Lower leg skin (tissue), 3 donors: ENCODE data around the gene C1orf210.

Source experiments
- CTCF ChIP-seq, 3 donors: fragments of 450-650 bp; IDR thresholded peaks; one replicate each; pipeline ENCODE4 v1.5.1; 2016; ENCODE audit warnings: antibody characterized with exemption in 3 of 3, mild to moderate bottlenecking in 3 of 3, moderate library complexity in 2 of 3
- POLR2A ChIP-seq, 2 donors: fragments of 450-650 bp; IDR thresholded peaks; one replicate each; pipeline ENCODE4 v1.6.1; 2016 to 2017; ENCODE audit warnings: antibody characterized with exemption in 2 of 2, mild to moderate bottlenecking in 1 of 2, moderate library complexity in 1 of 2

GRCh38 chr1:43286115-43286514 lies 734 bp upstream of the C1orf210 start:
- TF ChIP-seq POLR2A (IDR thresholded peaks at IDR 0.05), result no peak
- no peak for TF ChIP-seq CTCF (IDR thresholded peaks at IDR 0.05)
